22Rv1 (cell line): ENCODE results near the gene GCNA.

Experiments used
- ZFX ChIP-seq: fragments of 450-650 bp; IDR thresholded peaks from 2 replicates; pipeline ENCODE4 v1.6.1; 2017; ENCODE audit warnings: antibody characterized with exemption, borderline replicate concordance
- TF ChIP-seq, protein P1 (sequence below): fragments of 450-650 bp; IDR thresholded peaks from 2 replicates; pipeline ENCODE4 v1.5.1; 2017; ENCODE audit warnings: mild to moderate bottlenecking

DNA sequence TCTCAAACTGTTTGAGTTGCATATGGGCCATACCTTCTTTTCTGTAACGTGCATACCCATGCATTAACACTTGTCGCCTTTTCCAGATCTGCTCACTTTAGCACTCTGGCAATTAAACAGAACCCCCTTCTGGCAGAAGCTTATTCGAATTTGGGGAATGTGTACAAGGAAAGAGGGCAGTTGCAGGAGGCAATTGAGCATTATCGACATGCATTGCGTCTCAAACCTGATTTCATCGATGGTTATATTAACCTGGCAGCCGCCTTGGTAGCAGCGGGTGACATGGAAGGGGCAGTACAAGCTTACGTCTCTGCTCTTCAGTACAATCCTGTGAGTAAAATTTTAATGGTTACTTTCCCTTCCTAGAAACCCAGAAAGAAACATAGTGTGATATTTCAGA is 40.5 kb upstream of the GCNA start:
- TF ChIP-seq ZFX = no peak
- TF ChIP-seq, protein P1, sequence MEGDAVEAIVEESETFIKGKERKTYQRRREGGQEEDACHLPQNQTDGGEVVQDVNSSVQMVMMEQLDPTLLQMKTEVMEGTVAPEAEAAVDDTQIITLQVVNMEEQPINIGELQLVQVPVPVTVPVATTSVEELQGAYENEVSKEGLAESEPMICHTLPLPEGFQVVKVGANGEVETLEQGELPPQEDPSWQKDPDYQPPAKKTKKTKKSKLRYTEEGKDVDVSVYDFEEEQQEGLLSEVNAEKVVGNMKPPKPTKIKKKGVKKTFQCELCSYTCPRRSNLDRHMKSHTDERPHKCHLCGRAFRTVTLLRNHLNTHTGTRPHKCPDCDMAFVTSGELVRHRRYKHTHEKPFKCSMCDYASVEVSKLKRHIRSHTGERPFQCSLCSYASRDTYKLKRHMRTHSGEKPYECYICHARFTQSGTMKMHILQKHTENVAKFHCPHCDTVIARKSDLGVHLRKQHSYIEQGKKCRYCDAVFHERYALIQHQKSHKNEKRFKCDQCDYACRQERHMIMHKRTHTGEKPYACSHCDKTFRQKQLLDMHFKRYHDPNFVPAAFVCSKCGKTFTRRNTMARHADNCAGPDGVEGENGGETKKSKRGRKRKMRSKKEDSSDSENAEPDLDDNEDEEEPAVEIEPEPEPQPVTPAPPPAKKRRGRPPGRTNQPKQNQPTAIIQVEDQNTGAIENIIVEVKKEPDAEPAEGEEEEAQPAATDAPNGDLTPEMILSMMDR = no peak
